ENCODE measurements around the gene MPP2.

DNA sequence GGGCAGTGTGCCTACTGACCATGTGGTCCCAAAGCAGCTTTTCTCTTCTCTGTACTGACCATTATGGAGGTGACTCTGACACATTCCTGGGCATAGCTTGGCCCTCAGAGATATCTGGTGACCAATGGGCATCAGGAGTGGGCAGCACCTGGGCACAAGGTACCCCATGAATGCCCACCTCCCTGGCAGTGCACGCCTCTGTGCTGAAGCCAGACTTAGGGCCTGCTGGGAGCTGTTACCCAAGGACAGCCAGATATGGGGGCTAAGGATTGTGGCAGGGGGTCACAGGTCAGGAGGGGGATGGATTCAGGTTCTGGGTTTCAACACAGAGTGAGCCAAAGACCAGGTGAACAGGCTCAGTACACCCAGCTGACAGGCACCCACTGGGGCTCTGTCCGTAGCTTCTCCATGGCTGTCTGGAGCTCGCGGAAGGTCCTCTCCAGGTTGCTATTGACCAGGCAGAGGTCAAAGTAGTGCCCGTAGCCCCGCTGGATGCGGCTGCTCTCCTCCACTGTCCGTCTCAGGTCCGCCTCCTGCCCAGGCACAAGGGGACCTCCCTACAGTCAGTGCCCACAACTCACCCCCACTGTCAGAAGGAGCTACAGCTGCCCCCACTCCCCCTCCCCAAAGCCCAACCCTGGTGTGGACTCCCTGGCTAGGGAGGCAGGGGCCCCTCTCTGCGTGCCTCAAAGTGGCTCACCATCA lies 29.7 kb downstream of the MPP2 start:
- TF ChIP-seq POLR2A (IDR thresholded peaks at IDR 0.05) (no peak), POLR2AphosphoS5 (IDR thresholded peaks at IDR 0.05) (no peak)
- TF ChIP-seq, protein P1, sequence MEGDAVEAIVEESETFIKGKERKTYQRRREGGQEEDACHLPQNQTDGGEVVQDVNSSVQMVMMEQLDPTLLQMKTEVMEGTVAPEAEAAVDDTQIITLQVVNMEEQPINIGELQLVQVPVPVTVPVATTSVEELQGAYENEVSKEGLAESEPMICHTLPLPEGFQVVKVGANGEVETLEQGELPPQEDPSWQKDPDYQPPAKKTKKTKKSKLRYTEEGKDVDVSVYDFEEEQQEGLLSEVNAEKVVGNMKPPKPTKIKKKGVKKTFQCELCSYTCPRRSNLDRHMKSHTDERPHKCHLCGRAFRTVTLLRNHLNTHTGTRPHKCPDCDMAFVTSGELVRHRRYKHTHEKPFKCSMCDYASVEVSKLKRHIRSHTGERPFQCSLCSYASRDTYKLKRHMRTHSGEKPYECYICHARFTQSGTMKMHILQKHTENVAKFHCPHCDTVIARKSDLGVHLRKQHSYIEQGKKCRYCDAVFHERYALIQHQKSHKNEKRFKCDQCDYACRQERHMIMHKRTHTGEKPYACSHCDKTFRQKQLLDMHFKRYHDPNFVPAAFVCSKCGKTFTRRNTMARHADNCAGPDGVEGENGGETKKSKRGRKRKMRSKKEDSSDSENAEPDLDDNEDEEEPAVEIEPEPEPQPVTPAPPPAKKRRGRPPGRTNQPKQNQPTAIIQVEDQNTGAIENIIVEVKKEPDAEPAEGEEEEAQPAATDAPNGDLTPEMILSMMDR (IDR thresholded peaks at IDR 0.05): no peak

All from sigmoid colon (tissue), 4 donors.